SK-N-DZ (cell line): ENCODE results near the gene IL4.

ENCODE experiments used
- DNase-seq: peaks from one replicate; pipeline ENCODE4 v3.0.0-alpha.2; 2015; ENCODE audit warnings: low spot score

IL4 gene

DNA sequence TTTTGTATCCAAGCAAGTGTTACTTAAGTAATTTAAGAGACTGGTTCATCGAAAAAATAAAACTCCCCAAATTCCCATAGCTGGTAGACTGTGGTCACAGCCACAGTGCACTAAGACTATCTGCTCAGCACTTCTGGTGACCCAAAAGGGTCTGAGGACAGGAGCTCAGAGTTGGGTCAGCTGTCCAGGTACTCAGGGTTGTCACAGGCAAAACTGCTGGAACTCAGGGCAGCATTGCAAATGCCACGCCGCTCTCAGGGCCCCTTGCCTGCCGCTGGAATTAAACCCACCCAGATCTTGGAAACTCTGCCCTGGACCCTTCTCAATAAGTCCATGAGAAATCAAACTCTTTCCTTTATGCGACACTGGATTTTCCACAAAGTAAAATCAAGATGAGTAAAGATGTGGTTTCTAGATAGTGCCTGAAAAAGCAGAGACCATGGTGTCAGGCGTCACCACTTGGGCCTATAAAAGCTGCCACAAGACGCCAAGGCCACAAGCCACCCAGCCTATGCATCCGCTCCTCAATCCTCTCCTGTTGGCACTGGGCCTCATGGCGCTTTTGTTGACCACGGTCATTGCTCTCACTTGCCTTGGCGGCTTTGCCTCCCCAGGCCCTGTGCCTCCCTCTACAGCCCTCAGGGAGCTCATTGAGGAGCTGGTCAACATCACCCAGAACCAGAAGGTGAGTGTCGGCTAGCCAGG, 16.0 kb upstream of the IL4 start, which contains the start of gene IL13:
TSS of gene IL13 (plus strand) at position 498 of the 705 bp plus-strand sequence. CDS start at position 512, 14 bp downstream.
- no peak for DNase-seq

DNA sequence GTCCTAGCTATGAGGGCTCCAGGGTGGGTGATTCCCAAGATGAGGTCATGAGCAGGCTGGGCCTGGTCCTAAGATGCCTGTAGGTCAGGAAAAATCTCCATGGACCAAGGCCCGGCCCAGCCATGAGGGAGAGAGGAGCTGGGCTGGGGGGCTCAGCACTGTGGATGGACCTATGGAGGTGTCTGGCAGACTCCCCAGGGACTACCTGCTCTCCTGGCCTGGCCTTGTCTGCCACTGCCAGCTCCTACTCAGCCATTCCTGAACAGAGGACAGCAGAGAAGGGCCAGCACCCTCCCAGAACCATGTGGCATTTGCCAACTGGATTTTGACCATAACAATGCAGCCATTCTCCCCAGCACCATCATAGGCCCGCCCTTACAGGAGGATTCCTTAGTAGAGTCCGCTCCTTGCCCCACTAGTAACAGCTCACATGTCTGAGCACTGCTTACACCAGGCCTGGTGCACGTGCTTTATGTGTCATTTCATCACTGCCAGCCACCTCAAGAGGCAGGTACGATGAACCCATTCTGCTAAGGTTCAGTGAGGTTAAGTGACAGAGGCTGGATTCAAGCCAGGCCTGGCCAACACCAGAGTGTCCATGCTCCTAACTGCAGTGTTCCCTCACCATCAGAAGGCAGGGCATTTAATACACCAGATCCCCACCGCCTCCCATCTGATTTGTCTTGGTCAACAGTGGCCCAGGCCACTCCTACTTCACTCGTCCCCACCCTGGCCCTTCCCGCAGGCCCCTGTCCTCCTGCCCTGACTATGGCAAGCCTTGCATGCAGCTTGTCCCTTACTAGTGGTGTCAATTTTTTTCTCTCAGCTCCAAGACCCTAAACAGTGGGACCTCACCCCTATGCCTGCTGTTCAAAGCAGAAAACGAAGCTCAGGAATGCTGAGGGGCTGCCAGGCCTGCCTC, 15.1 kb upstream of the IL4 start:
- no peak for DNase-seq

DNA sequence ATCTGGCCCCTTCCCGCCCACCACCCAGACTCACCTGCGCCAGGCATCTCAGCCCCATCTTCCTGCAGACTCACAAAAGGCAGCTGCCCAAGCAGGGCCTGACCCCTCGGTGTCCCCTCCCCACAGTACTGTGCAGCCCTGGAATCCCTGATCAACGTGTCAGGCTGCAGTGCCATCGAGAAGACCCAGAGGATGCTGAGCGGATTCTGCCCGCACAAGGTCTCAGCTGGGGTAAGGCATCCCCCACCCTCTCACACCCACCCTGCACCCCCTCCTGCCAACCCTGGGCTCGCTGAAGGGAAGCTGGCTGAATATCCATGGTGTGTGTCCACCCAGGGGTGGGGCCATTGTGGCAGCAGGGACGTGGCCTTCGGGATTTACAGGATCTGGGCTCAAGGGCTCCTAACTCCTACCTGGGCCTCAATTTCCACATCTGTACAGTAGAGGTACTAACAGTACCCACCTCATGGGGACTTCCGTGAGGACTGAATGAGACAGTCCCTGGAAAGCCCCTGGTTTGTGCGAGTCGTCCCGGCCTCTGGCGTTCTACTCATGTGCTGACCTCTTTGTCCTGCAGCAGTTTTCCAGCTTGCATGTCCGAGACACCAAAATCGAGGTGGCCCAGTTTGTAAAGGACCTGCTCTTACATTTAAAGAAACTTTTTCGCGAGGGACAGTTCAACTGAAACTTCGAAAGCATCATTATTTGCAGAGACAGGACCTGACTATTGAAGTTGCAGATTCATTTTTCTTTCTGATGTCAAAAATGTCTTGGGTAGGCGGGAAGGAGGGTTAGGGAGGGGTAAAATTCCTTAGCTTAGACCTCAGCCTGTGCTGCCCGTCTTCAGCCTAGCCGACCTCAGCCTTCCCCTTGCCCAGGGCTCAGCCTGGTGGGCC, 13.9 kb upstream of the IL4 start:
- DNase-seq: no peak

DNA sequence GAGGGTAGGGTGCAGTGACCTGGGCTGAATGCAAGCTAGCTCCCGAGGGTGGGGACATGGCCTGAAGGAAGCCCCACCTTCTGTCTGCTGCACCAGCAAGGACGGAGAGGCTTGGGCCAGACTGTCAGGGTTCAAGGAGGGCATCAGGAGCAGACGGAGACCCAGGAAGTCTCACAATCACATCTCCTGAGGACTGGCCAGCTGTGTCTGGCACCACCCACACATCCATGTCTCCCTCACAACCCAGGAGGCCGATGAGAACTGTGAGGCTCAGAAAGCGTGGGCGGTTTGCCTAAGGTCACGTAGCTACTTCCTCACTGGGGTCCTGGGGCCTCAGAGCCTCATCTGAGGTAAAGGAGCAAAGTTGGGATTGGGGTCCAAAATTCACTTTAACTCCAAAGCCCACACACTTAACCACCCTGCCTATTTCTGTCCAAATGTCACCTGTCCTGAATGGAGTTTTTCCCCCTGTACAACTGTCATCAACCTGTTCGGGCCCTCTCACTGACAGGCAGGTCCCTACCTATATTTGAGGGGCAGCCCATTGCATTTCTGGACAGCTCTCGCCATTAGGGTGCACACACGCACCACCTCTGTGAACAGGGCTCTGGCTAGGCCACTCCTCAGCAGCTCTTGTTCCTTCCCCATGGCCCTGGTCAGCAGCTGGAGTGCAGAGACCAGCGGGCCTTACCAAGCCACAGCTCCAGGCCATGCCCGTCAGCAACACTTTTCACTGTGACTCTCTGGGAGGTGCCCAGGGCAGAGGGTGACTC, 12.4 kb upstream of the IL4 start:
- DNase-seq: no peak

DNA sequence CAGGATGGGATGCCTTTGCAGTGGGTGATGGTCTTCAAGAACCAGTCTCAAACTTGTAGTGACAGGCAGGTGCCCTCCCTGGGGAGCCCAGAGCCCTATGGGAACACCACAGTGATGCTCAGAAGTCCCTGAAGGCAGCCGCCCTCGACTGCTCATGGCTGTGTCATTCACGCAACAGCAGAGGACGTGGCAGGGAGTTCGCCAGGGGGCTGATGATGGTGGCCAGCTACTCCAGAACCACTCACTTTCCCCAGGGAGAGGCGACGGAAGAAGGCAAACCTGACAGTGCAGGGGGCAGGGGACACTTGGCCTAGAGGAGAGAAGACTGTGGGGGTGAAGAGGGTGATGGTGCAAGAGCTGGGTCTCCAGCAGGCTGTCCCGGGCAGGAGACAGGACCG, 11.8 kb upstream of the IL4 start:
- no peak for DNase-seq

DNA sequence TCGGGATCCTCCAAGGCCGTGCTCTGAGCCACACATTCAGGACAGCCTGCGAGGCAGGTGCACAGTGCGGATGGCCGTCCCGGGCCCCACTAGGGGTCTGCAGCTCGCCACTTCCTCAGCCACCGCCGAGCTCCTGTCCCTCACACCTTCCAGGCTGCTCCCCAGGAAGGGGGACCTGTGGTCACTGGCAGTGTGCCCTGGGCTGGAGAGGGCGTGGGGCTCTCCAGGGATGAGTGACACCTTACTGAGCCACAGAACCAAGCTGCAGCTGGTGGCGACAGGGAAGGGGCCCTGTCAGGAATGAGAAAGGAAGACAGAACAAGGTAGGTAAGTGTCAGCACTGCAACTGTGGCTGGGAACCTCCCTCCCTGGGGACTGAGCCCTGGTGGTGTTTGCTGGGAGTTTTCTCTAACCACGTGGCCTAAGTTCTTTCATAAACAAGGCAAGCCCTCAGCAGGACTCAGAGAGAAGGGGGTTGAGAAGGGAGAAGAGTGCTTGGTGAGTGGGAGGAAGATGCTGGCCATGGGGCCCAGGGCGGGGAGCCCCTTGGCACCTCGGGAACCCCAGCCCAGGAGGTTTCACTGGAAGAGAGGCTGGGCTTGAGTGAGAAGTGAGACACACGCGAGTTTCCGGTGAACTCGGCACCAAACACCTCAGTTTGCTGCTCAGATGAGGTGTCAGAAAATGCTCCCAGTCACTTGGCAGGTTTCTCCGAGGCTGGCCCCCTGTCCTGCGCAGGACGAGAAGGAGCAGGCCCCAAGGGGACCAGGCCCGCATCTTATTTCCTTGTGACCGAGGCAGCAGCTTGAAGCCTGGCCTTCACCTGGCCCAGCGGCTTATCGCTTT, 10.6 kb upstream of the IL4 start:
- DNase-seq: peak; percentile 57

DNA sequence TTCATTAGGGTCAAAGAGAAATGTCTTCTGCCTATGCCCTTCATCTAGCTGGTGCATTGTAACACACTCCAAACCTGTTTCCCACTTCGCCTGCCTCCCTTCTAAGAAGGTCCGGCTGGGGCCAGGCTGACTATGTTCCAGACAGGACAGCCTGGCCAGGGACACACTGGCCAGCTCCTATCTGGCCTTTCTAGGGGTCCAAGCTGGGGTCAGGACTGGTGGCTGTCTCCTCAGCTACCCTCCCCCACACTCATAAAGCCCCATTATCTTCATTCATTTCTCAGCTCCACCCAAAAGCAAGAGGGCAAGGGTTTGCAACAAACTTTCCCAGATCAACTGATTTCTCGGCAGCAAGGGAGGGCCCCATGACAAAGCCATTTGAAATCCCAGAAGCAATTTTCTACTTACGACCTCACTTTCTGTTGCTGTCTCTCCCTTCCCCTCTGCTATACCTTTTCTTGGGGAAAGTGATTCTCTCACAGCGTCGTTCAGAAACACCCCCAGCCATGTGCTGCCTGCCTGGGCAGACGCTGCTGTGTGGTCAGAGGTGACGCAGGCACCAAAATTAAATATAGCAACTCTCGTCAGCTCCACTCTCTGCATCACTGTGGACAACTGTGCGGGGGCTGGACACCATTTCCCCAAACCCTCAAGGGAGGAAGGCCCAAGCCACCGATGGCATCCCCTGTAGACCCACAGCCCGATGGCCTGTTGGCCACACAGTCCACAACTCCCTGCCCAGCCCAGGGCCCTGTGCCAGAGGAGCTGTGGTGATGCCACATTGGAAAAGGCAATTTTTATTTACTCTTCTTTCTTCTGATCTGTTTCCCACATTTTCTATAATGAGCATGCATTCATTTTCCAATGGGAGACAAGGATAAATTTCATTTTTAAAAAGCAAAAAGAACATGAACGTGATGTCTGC, 9.8 kb upstream of the IL4 start:
- no peak for DNase-seq

DNA sequence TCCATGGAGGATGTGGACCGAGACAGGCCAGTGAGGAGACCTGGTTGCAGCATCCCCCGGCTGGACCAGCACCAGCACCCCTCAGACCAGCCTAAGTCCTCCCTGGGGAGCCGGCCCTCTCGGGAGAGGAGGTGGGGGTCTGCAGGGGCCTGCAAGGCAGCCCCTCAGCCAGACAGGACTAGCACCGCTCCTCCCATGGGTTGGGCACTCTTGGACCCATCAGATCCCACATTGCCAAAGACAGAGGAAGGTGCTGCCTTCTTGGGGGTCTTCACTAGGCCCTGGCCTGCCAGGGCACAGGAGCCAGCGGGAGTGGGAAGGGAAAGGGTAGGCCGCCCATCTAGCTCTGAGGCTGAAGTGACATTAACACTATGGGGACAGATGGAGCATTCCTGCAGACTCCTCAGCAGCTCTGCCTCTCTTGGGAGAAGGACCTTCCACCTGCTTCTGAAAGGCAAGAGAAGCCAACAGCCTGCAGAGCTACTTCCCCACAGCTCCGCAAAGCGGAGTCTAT, 9.0 kb upstream of the IL4 start:
- no peak for DNase-seq

DNA sequence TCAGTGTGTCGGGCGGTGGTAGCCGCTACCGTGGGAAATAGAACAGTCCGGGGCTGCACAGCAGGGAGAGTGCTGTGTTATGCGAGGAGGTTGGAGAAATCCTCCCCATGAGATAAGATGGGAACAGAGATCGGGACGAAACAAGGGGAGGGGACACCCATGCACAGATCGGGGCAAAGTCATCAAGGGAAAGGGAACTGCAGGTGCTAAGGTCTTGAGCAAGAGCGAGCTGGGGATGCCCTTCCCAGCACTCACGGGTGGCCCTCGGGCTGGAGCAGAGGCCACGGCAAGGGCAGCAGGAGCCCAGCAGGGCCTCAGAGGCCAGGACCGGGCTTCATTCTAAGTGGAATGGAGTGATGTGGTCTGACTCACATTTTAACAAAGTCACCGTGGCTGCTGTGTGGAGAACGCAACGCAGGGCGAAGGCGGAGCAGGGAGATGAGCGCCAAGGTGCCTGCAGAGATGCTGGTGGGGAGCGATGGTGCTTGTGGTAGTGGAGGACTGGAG, 8.2 kb upstream of the IL4 start:
- DNase-seq: no peak

DNA sequence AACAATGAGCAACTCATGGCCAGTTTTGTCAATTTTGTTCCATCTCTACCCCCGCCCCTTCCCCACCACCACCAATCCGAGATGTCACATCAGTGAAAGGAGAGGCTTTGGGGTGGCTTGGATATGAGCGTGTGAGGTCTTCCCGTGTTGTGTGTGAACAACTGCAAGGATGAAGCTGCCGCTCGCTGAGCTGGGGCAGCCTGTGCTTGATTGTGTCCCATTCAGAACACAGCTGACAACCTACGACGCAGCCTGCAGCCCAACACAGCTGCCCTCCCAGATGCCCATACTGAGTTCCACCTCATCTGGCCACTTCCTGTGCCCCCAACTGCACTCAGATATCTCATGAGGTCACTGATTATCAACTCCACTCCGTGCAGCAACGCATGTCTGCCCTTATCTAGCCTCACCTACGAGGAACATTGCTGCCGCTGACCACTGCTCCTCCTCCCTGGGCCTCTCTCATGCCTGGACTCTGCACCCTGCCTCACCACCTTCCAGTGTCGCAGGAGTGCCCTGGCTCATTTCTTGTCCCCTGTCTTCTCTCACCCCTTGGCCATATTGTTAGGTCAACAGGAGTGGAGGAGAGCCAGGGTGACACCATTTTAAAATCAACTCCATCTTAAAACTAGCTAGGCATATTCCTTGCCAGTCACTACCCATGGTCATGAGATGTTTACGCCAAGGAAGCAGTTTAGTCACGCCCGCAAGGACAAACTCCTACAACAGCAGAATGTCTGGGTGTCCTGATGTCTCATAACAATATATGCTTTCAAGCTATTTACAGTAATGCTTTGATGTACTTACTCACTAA, 7.3 kb upstream of the IL4 start:
- no peak for DNase-seq

DNA sequence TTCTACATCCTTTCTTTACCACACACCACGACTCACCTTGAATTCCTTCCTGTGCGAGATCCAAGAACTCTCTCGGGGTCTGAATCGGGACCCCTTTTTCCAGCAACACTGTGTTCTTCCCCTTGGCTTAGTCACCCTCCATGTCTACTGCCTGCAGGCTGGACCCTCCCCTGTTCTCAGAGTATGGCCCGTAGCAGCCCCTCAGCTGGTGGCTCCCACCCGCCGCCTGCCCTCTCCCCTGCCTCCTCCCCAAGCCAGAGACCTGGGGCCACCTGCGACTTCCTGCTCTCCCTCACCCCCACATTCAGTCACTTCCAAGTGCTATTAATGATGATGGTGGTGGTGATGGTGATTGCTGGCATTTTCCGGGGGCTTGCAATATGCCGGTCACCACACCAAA, 6.5 kb upstream of the IL4 start:
- no peak for DNase-seq

DNA sequence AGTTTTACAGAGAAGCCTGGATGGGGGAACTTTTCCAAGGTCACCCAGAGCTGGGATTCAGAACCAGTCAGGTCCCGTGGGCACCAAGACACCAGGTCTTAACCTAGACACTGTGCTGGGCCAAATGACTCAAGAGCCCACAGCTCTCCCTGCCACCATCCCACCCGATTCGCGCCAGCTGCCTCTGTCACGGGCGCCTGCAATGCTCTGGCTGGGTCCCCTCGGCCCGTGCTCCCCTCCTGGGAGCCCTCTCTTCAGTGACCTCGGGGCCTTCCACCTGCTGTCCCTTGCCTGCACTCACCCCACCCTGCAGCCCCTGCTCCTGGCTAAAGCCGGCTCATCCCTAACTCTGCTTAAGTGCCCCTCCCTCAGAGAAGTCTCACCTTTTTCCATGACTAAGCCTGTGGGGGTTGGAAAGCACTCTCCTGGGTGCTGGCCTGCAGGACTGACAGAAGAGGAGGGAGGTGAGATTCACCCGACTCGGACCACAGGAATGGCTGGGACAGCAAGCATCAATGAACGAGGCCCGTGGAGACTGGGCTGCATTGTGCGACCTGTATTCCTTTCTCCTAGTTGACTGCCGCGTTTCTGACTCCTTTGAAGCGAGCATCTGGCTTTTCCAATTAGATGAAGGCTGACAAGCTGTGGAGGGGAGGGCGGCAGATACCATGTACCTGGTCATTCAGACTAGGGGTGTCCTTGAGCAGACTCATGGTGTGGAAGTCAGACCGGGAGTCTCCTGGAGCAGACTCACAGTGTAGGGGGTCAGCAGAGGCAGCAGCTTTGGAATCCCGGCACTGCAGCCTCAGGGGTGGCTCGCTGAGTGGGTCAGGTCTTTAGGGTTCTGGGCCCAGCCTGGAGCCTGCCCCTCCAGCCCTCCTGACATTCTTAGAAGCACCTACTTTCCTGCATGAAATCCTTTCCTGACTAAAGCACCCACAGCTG, 5.8 kb upstream of the IL4 start:
- DNase-seq: peak; percentile 53

DNA sequence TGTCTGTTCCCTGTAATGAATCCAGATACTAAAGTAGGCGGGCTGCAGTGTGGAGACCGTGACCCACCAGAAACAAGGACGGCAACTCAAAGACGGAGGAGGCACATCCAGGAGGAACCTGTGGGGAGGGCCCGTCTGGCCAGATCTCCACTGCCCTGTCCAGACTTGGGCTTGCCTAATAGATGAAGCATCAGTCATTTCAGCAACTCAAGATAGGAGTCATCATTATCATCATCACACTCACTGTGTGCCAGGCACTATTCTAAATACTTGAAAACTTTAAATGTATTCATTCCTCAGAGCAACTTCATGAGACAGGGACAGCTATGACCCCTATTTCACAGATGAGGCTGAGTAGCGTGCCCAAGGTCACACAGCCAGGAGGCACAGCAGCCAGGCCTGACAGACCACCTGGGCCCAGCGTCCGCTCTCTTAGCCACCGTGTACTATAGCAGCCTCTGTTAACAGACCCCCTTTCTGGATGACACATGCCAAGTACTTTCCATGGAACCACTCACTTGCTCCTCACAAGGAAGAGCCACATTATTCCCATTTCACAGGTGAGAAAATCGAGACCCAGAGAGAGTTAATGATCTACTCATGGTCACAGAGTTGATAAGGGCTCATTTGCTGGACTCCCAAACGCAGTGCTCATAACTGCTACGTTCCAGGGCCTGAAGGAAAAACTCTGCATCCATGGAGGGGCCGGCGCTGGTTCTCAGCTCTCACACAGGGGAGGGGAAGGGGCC, 4.9 kb upstream of the IL4 start:
- no peak for DNase-seq

DNA sequence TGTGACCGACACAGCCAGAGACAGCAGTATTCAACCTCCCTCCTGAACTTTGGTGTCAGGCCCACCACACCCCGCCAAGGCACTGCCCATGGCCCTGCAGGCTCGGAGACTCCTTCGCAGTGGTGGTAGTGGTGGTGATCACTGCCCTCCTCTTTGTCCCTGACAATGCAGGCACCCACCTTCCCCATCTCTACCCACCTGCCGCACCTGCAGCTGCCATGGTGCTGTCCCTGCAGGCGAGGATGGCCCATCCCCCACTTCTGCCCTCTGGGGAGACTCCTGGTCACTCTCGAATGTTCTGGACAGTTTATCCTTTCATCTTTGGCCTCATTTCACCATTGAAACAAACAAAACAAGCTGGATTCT, 4.4 kb upstream of the IL4 start:
- no peak for DNase-seq

DNA sequence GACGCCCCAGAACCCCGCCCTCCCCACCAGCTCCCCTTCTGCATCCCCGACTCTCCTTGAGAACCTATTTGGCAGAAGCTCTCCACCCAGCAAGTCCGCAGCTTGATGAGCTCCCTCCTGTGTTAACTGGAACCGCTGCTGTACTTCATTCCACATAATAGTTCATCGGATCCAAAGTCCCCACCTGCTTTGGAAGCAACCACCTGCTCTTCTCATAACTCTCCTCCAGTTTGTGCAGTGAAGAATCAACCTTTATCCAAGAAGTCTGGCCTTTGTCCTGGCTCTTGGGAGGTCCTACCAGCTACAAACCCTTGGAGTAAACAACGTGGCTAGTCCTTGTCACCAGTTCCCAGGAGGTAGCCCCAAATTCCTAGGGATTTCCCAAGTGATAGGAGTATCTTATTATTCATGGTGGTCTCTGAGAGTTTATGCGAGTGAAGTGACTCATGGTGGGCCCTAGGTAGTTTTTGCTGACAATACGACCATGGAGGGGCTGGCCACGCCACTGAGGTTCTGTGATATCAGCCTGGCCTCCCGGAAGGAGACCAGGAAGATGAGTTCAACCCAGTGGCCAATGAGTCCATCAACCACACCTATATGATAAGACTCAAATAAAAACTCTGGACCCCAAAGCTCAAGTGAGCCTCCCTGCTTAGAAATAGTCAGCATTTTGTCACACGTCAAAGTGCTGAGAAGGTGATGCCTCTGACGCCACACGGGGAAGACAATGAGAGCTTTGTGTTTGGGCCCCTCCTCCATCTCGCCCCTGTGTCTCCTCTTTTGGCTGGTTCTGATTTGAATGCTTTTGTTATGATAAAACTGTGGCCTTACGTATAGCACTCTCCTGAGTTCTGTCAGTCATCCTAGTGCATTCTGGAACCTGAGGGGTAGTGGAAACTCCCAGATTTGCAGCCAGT, 3.6 kb upstream of the IL4 start:
- no peak for DNase-seq
